RWPE2 (cell line): ENCODE data around the gene SKI.
A peak's percentile ranks its signal among the peaks of the same experiment; 100 is the strongest.

Experiments
- ATAC-seq: fragments of 200-7000 bp; cut with Tn5 transposase; 3 replicates; pipeline ENCODE4 v1.9.1; 2021; ENCODE audit warnings: low read depth
- DNase-seq: peaks from one replicate; pipeline ENCODE4 v3.0.0-alpha.2; 2020; ENCODE audit warnings: low spot score
- H3K27ac ChIP-seq: fragments of 450-650 bp; 2 replicates; pipeline ENCODE4 v1.5.1; 2017; ENCODE audit warnings: mild to moderate bottlenecking; ENCODE audit not compliant: poor library complexity, severe bottlenecking
- H3K27me3 ChIP-seq: fragments of 250-450 bp; sonication (Bioruptor Pico); 2 replicates; pipeline ENCODE4 v1.5.1; 2021; ENCODE audit warnings: mild to moderate bottlenecking, moderate library complexity; ENCODE audit not compliant: insufficient read depth, poor library complexity, severe bottlenecking
- H3K36me3 ChIP-seq: fragments of 250-450 bp; sonication (Bioruptor Pico); 2 replicates; pipeline ENCODE4 v1.5.1; 2020; ENCODE audit warnings: low read depth, mild to moderate bottlenecking, moderate library complexity
- H3K4me1 ChIP-seq: fragments of 250-450 bp; sonication (Bioruptor Pico); 2 replicates; pipeline ENCODE4 v1.5.1; 2021; ENCODE audit warnings: mild to moderate bottlenecking, moderate library complexity; ENCODE audit not compliant: insufficient read depth, poor library complexity, severe bottlenecking
- H3K4me3 ChIP-seq: fragments of 250-450 bp; sonication (Bioruptor Pico); 2 replicates; pipeline ENCODE4 v1.5.1; 2021; ENCODE audit warnings: mild to moderate bottlenecking, moderate library complexity; ENCODE audit not compliant: severe bottlenecking
- H3K9me3 ChIP-seq: fragments of 250-450 bp; sonication (Bioruptor Pico); 2 replicates; pipeline ENCODE4 v1.5.1; 2021; ENCODE audit warnings: mild to moderate bottlenecking, moderate library complexity; ENCODE audit not compliant: severe bottlenecking
- TF ChIP-seq, protein P1 (sequence below): fragments of 450-650 bp; IDR thresholded peaks from one replicate; pipeline ENCODE4 v1.5.1; 2017; ENCODE audit warnings: mild to moderate bottlenecking, moderate library complexity; ENCODE audit not compliant: poor library complexity, severe bottlenecking

SKI gene

DNA sequence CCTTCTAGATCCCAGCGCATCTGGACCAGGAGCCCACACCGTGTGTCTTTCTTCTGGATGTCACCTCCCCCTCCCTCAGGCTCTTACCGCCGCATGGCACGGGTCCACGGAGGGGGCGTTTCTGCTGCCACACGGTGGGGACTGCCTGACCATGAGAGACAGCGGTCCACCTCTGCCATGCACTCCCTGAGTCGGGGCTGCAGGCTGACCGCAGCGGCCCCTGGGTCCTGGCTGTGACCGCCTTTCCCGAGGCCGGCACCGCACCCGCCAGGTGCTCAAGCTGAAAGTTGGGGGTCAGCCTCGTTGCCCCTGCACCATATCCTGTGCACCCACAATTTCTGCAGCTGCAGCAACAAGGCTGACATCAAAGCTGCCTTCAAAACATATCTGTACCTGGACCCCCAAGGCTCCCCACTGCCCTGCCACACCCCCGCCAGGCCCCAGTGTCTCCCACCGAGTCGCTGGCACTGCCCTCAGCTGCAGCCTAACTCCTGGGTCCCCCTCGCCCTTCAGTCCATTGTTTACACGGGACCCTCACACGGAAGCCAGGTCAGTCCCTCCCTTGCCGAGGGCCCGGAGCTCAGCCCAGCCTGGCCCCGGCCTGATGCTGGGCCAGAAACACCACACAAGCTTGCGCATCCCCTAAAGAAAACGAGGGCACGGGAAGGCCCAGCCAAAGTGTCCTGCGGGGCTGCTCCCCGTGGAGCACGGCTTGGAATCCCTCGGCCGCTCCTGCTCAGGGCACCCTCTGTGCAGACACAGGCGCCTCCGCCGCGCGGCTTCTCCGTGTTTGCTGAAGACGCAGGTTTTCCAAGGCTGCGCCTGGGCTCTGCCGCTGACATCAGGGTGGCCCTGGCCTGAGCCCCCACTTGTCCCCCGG, 111.3 kb downstream of the SKI start:
- Histone ChIP-seq H3K9me3 (no peaks in the 10 kb centered on the region), H3K27ac (no peak overlapping the region), H3K4me3 (no peak overlapping the region), H3K36me3 (no peaks in the 10 kb centered on the region), H3K4me1 (peaks cover 9% of the 10 kb centered on the region), H3K27me3 (no peaks in the 10 kb centered on the region)
- no peak for ATAC-seq
- TF ChIP-seq, protein P1, sequence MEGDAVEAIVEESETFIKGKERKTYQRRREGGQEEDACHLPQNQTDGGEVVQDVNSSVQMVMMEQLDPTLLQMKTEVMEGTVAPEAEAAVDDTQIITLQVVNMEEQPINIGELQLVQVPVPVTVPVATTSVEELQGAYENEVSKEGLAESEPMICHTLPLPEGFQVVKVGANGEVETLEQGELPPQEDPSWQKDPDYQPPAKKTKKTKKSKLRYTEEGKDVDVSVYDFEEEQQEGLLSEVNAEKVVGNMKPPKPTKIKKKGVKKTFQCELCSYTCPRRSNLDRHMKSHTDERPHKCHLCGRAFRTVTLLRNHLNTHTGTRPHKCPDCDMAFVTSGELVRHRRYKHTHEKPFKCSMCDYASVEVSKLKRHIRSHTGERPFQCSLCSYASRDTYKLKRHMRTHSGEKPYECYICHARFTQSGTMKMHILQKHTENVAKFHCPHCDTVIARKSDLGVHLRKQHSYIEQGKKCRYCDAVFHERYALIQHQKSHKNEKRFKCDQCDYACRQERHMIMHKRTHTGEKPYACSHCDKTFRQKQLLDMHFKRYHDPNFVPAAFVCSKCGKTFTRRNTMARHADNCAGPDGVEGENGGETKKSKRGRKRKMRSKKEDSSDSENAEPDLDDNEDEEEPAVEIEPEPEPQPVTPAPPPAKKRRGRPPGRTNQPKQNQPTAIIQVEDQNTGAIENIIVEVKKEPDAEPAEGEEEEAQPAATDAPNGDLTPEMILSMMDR = no peak
- no peak for DNase-seq

DNA sequence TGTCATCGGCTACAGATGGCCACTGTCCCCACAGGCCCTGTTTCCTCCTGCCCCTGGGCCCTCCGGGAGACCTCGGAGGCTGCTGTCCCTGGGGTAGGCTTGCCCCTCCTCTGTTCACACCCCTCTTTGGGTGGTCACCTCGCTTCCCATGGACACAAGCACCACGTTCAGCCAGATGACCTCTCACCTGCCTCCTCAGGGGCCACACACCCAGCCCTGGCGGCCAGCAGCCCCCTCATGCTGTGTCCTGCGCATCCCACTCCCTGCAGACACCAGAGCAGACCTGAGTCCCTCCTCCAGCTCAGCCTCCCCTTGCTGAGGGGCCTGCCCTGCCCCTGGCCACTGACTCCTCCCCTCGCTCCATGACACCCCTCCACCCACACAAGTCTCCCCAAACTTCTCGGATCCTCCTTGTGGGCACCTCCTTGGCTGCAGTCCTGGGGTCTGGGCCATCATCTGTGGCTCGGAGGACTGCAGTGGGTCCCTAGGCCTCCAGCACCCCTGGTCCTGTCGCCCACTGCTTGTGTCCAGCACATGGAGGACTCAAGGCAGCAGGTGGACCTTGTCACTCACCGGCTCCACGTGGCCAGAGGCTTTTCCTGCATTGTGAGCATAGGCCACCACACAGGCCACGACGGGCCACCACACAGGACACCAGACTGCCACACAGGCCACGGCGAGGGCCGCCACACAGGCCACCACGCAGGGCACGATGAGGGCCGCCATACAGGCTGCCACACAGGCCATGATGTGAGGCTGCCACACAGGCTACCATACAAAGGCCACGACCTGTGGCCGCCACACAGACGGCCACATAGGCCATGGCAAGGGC, 112.2 kb downstream of the SKI start:
- H3K4me3 ChIP-seq = no peak overlapping the region
- no peak for ATAC-seq
- peaks cover 5% of the 10 kb centered on the region for H3K4me1 ChIP-seq
- no peak for DNase-seq
- no peak overlapping the region for H3K27ac ChIP-seq
- H3K9me3 ChIP-seq = no peaks in the 10 kb centered on the region
- TF ChIP-seq, protein P1 = no peak
- no peaks in the 10 kb centered on the region for H3K36me3 ChIP-seq
- no peaks in the 10 kb centered on the region for H3K27me3 ChIP-seq

DNA sequence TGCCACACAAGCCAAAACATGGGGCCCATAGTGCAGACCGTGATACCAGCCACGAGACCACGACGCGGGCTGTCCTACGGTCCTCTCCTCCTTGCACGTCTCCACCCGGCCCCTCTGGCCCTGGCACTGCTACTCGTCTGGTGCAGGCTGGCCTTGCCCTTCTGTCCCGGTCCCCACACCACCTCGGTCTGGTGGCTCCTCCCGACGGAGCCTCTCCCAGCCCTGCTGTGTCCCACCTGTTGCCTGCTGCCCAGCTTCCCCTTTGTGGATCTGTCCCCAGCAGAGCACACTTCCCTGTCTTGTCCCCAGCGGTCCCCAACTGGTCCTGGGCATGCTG, 112.8 kb downstream of the SKI start:
- TF ChIP-seq, protein P1 = no peak

DNA sequence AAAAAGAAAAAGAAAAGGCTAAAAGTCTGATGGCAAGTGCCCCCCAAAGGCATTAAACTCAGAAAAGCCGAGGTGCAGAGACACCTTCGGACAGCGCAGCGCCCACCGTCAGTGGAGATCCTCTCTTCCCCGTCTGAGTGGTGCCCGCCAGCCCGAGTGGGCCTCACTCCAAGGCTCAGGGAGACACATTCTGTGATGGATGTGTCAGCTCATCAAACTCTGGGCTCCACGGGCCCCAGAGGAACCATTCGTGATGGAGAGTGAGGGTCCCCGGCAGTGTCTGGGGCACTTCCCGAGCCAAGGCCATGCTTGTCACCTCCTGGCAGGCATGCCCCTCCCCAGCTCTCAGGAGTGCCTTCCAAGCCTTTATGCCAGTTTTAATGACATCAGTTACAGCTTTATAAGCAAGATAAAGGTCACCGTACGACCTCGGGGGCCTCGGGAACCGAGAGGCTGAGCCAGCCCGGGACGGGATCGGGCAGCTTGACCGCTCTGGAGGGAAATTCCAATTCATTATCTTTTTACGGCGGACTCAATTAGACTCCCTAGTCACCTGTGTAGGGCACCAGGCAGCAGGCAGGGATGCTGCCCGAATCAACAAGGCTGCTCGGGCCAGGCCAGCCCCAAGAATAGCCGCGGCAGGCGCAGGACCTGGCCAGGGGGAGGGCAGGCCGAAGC, 113.7 kb downstream of the SKI start:
- H3K9me3 ChIP-seq = no peaks in the 10 kb centered on the region
- no peaks in the 10 kb centered on the region for H3K27me3 ChIP-seq
- H3K36me3 ChIP-seq = no peaks in the 10 kb centered on the region
- H3K4me3 ChIP-seq = no peak overlapping the region
- ATAC-seq (no peak), DNase-seq (peak; percentile 42)
- TF ChIP-seq, protein P1 = no peak
- peaks cover 5% of the 10 kb centered on the region for H3K4me1 ChIP-seq
- H3K27ac ChIP-seq = no peak overlapping the region

More for the DNA sequence above, 112.8 kb downstream of the SKI start:
- Histone ChIP-seq H3K4me3 (no peak overlapping the region), H3K27me3 (no peaks in the 10 kb centered on the region), H3K9me3 (no peaks in the 10 kb centered on the region), H3K27ac (no peak overlapping the region), H3K36me3 (no peaks in the 10 kb centered on the region), H3K4me1 (peaks cover 5% of the 10 kb centered on the region)
- DNase-seq (no peak), ATAC-seq (no peak)
